HG03342 (cell line): ENCODE data around the gene SLC24A4.

Experiments used
- ATAC-seq: cut with Tn5 transposase; IDR thresholded peaks from one replicate; pipeline ENCODE4 v1.9.1; 2021; ENCODE audit warnings: mild to moderate bottlenecking, moderate library complexity; ENCODE audit not compliant: unreplicated experiment

SLC24A4 gene

DNA sequence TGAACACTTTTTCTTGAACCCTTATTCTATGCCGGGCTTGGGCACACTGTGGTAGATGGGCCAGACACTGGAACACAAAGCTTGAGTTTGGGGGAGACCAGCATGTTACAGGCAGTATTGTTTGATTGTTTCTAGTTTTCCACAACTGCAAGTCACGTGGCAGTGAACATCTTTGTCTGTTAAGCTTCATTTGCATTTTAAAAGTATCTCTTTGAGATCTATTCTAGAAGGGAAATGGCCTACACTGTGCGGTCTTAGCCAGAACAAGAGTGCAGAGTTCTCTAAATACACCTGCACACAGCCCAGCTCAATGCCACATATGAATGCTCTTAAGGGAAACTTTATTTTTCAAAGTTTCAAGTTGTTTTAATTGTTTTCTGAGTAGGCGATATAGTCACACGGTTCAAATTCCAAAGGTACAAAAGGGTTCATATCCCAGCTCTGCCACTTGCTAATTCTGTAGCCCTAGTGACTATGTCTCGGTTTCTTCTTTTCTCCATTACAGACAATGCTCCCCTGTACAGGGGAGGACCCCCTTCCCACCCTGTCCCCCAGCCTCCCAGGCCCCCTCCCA, 215.5 kb downstream of the SLC24A4 start:
- peak; percentile 72 for ATAC-seq

DNA sequence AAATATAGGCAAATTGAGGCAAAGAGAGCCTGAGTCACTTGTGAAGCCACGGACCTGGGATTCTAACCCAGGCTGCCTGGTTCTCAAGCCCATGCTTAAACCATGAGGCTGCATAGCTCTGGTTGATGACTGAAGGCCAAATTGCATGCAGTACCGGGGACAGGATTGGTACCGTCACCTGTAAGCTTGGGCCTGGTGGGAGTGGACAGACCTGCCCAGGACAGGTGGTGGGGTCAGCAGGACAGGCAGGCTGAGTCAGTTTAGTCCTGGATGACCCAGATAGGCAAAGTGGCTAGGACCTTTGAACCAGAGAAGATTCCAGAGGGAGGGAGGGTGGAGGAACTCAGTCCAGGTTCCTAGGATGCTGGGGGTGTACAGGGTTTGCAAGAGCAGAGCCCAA, 216.5 kb downstream of the SLC24A4 start:
- no peak for ATAC-seq

GRCh38 chr14:92539875-92540274, 216.9 kb downstream of the SLC24A4 start:
- no peak for ATAC-seq

DNA sequence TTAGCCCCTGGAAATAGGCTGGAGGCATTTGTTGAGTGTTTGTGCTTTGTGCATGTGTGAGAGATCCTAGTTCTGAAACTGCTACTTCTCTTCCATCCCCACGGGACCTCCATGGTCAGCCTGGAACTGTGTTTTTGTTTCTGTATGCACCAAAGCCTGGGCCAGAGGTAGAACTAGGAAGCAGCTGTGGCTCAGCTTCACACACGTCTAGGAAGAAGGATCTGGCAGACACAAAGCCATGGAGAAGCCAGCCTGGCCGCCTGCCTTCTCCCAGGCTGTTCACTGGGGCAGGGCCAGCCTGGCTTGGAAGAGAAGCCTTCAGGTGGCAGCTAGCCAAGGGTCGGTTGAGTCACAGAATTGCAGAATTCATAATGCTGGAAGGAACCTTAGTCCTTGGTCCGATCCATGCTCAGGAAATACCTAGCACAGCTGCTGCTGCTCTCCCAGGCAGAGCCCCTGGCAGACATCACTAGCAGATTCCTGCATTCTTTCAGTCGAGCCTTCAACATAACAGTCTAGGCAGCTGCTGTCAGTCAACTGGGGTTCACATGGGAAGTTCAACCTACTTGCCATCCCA, 217.6 kb downstream of the SLC24A4 start:
- no peak for ATAC-seq

DNA sequence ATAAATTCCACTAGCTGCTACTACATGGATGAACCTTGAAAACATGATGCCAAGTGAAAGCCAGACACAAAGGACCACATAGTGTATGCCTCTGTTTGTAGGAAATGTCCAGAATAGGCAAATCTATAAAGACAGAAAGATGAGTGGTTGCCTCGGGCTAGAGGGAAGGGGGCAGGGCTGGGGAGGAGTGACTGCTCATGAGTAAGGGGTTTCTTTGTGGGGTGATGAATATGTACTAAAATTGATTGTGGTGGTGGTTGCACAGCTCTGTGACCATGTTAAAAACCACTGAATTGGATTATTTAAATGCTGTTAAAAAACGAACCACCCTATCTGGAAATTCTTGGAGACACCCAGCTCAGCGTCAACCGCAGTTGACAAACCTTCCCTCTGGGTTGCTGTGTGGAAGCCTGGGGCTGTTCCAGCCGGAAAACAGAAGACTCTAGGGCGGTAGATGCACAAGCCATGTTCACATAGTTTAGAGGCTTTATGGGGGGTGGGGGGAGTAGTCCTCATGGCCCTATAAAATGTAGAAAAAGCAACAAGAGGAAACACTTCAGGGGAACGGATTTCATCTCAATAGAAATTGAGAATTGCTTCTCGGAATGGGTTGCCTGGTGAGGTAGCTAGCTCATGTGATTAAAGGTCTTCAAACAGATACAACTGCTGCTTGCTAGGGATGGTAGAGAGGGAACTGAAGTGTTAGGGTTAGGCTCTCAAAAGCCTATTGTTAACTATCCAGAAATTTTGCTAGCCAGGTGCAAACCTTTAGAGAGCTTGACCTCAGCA, 220.0 kb downstream of the SLC24A4 start:
- no peak for ATAC-seq

- no peak for ATAC-seq
Measured at GRCh38 chr14:92544051-92544720, 221.2 kb downstream of the SLC24A4 start.

DNA sequence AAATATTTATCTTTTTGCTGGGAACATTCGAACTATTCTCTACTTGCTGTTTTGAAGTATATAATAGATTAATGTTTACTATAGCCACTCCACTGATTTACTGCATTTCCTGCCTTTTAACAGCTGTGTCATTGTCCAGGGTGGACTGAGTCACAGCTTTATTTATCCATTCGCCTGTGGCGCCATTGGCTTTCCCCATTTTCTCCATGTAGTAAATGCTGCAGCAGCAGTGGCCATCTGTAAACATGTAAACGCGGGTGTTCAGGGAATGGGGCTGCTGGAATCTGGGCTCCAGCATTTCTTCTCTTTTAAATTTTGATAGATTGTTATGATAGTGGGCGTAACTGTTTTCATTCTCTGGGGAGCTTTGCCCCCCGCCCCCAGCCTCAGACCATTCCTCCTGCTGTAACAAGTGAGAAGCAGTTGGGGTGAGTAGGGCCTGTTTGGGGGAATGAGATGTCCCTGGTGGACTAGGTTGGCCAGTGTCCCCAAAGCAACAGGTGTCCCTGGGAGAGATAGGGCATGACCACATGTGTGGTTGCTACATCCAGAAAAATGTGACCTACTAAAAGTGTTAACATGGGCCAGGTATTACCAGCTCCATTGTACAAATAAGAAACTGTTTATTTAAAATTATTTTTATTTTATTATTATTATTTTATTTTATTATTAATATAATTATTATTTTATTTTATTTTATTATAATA, 223.5 kb downstream of the SLC24A4 start:
- ATAC-seq: no peak

DNA sequence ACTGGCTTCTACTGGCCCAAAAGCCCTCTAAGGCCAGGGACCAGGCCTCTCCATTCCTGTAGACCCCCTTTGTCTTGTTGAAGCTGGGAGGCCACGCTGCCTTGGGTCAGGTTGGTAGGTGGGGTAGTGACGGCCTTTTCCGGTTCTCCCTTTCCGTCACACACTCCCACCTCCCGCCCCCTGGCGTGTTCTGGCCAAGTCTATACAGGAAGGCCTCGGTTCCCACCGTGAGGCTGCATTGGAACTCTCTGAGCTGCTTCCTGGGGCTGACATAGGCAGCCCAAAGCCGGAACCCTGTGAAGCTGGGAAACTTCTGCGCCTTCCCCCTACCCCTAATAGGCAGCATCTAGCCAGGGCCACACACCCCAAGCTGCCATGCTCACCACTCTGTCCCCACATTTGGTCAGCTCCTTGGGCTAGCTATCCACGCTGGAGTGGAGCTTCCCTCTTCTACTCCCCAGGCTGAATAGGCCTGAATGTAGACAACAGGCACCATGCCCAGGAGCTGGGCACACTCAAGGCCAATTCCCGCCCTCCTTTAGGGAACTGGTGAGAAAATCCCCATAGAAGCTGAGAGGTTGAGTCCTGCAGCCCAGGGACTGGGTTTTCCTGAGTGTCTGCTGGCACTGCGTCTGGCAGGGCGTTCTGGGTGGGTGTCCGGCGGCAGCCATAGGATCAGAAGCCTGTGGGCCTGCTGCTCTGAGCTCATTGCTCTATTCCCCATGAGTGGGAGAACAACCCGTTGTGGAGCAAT, 226.3 kb downstream of the SLC24A4 start:
- no peak for ATAC-seq

- ATAC-seq: no peak
Measured at GRCh38 chr14:92549859-92550230, 226.9 kb downstream of the SLC24A4 start.
